Kidney epithelial cell (primary cell): Measurements from ENCODE around the gene ODAD4. TPM values are rescaled to one million over a fixed set of nuclear protein-coding genes. Genes with fewer than 3 reads are reported as not detected.
"Not testable (repeated sequence)": the region's sequence is repeated elsewhere in the genome, so short reads cannot be mapped to it uniquely, and the experiment has no call there.

Experiments used
- DNase-seq: peaks from one replicate; pipeline ENCODE4 v3.0.0-alpha.2; 2010; ENCODE audit warnings: low read depth
- H3K27me3 ChIP-seq: 2 replicates; pipeline ENCODE4 v1.6.0; 2011; ENCODE audit warnings: low read length; ENCODE audit not compliant: control insufficient read depth, insufficient read depth
- H3K36me3 ChIP-seq: 2 replicates; pipeline ENCODE4 v1.5.1; 2011; ENCODE audit warnings: low read length; ENCODE audit not compliant: control insufficient read depth, insufficient read depth
- H3K4me3 ChIP-seq: 2 replicates; pipeline ENCODE4 v1.5.1; 2011; ENCODE audit warnings: low read depth, mild to moderate bottlenecking, control low read depth, low read length
- CTCF ChIP-seq: IDR thresholded peaks from 2 replicates; pipeline ENCODE4 v1.5.1; 2011; ENCODE audit warnings: mild to moderate bottlenecking, moderate library complexity, low read length, control low read depth, inconsistent platforms; ENCODE audit not compliant: insufficient read depth, poor library complexity, severe bottlenecking
- total RNA-seq: library from RNA; depleted of rRNA; stranded (reverse); fragments of >200 nt; gene quantifications from 2 replicates; pipeline ENCODE4 v1.2.3, GENCODE V29; 2015

The ODAD4 gene
- total RNA-seq, 1 donor from 2014 or later, result 0.84 TPM

DNA sequence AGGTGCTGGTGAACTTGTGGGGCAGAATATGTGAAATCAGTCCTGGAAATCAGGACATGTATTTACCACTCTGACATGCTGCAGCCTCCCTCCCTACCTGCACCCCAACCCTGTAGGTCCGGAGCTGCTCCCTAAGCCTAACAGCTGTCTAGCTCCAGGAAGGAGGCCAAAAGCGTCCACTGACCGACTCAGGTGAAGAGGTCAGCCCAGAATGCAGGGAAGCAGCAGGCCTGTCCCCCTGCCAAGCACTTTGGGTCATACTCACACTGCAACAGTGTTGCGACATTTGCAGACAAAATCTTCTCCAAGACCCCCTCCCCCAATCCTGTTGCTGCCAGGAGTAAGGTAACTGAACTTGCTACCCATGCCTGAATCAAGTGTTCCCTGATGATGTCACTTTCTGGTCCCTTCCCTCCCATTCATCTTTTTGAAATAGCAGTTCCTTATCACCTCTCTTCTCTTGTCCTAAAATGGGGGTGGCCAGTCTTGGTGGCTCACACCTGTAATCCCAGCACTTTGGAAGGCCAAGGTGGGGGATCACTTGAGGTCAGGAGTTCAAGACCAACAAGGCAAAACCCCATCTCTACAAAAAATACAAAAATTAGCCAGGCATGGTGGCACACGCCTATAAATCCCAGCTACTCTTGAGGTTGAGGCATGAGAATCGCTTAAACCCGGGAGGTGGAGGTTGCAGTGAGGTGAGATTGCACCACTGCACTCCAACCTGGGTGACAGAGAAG lies 10.4 kb upstream of the ODAD4 start:
- H3K4me3 ChIP-seq, result no peak overlapping the region
- H3K36me3 ChIP-seq, result no peaks in the 10 kb centered on the region
- TF ChIP-seq CTCF, result no peak
- DNase-seq, result no peak
- H3K27me3 ChIP-seq, result no peaks in the 10 kb centered on the region

DNA sequence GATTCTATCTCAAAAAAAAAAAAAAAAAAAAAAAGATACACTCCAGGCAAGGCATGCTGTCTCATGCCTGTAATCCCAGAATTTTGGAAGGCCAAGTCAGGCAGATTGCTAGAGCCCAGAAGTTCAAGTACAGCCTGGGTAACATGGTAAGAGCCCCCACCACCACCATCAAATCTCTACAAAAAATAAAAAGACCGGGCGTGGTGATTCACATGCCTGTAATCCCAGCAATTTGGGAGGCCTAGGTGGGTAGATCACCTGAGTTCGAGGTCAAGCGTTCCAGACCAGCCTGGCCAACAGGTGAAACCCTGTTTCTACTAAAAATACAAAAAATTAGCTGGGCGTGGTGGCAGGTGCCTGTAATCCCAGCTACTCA lies 9.8 kb upstream of the ODAD4 start:
- TF ChIP-seq CTCF, result no peak
- no peak overlapping the region for H3K4me3 ChIP-seq

GRCh38 chr17:41925991-41926590 lies 4.3 kb upstream of the ODAD4 start:
- no peak for TF ChIP-seq CTCF
- Histone ChIP-seq H3K4me3 (no peak overlapping the region), H3K27me3 (no peaks in the 10 kb centered on the region), H3K36me3 (no peaks in the 10 kb centered on the region)
- no peak for DNase-seq

More for the DNA sequence above, 9.8 kb upstream of the ODAD4 start:
- DNase-seq, result no peak
- no peaks in the 10 kb centered on the region for H3K27me3 ChIP-seq
- H3K36me3 ChIP-seq, result no peaks in the 10 kb centered on the region

GRCh38 chr17:41928693-41929251 lies 1.6 kb upstream of the ODAD4 start:
- no peak for DNase-seq
- no peak for TF ChIP-seq CTCF
- H3K36me3 ChIP-seq, result no peaks in the 10 kb centered on the region
- H3K4me3 ChIP-seq, result no peak overlapping the region
- H3K27me3 ChIP-seq, result no peaks in the 10 kb centered on the region

GRCh38 chr17:41930833-41931156 lies 378 bp downstream of the ODAD4 start:
- peak overlapping the region; percentile 65 for H3K4me3 ChIP-seq
- H3K36me3 ChIP-seq, DNase-seq, H3K27me3 ChIP-seq: not testable (repeated sequence)

GRCh38 chr17:41931715-41932114 lies 1.3 kb downstream of the ODAD4 start:
- DNase-seq, H3K4me3 ChIP-seq, H3K27me3 ChIP-seq, H3K36me3 ChIP-seq: not testable (repeated sequence)
